Endothelial cell of umbilical vein (primary cell): ENCODE data around the gene CFP. TPM values are rescaled to one million over a fixed set of nuclear protein-coding genes. Genes with fewer than 3 reads are reported as not detected.

ENCODE experiments used
- BruUV-seq: library from RNA; stranded (reverse); fragments of 400-500 nt; replicated peaks from 2 replicates; lab custom pipeline; 2021; lab: Mats Ljungman, UMichigan
- CTCF ChIA-PET: fragments of 300-600, 350-600 bp; sonication (Branson Sonifier 250); formaldehyde crosslinking; loops from one replicate; lab custom pipeline; 2021; ENCODE audit warnings: antibody characterized with exemption, inconsistent platforms; lab: Charles Lee
- POLR2A ChIA-PET: fragments of 300-600, 350-600 bp; sonication (Branson Sonifier 250); formaldehyde crosslinking; loops from one replicate; lab custom pipeline; 2021; ENCODE audit warnings: antibody characterized with exemption, inconsistent platforms; lab: Charles Lee
- DNase-seq: peaks from one replicate; pipeline ENCODE4 v3.0.0-alpha.2; 2011; ENCODE audit warnings: low read depth, low spot score
- FAIRE-seq: peaks from 2 replicates; lab custom pipeline; 2011; peaks lifted over from hg19 to GRCh38; lab: Jason Lieb, UNC
- H2AFZ ChIP-seq: 2 replicates; pipeline ENCODE4 v1.6.0; 2012; ENCODE audit warnings: low read depth, low read length, control low read depth, inconsistent platforms
- H3K27ac ChIP-seq: 2 replicates; pipeline ENCODE4 v1.5.1; 2011; ENCODE audit warnings: low read depth, mild to moderate bottlenecking, control low read depth, low read length, moderate library complexity; ENCODE audit not compliant: insufficient read depth
- H3K27me3 ChIP-seq, 2 experiments: 2 replicates each; pipeline versions ENCODE4 v1.6.0 to v1.6.1; 2011; ENCODE audit warnings: low read length in 2 of 2, mixed read lengths in 1 of 2; ENCODE audit not compliant: control insufficient read depth in 2 of 2, insufficient read depth in 2 of 2
- H3K36me3 ChIP-seq, 2 experiments: 2 replicates in 1 of 2; 3 replicates in 1 of 2; pipeline ENCODE4 v1.5.1; 2011; ENCODE audit warnings: low read length in 2 of 2, mild to moderate bottlenecking in 1 of 2, moderate library complexity in 1 of 2; ENCODE audit not compliant: control insufficient read depth in 2 of 2, insufficient read depth in 2 of 2; ENCODE audit errors: extremely low read depth in 1 of 2
- H3K4me1 ChIP-seq: 3 replicates; pipeline ENCODE4 v1.5.1; 2011; ENCODE audit warnings: mild to moderate bottlenecking, low read length; ENCODE audit not compliant: control insufficient read depth, insufficient read depth; ENCODE audit errors: extremely low read depth
- H3K4me2 ChIP-seq: 2 replicates; pipeline ENCODE4 v1.6.1; 2011; ENCODE audit warnings: low read length, control low read depth, mixed read lengths; ENCODE audit not compliant: insufficient read depth
- H3K4me3 ChIP-seq, 3 experiments: fragments of 200-600 bp in 1 of 3; sonication (generic), shearing (Covaris generic) in 1 of 3; replicated peaks in 1 of 3; 2 replicates each; pipeline ENCODE4 v1.5.1; 2011 to 2016; ENCODE audit warnings: control low read depth in 3 of 3, low read length in 3 of 3, mild to moderate bottlenecking in 2 of 3, inconsistent platforms in 1 of 3, low read depth in 1 of 3, moderate library complexity in 1 of 3; ENCODE audit not compliant: insufficient read depth in 1 of 3
- H3K79me2 ChIP-seq: 2 replicates; pipeline ENCODE4 v1.6.0; 2012; ENCODE audit warnings: low read length, inconsistent platforms; ENCODE audit not compliant: control insufficient read depth, insufficient read depth
- H3K9ac ChIP-seq: replicated peaks from 2 replicates; pipeline ENCODE3; 2011; ENCODE audit warnings: low read length, control low read depth; ENCODE audit not compliant: insufficient read depth; ENCODE audit errors: extremely low read depth
- H3K9me1 ChIP-seq: replicated peaks from 3 replicates; pipeline ENCODE4 v1.6.0; 2011; ENCODE audit warnings: mild to moderate bottlenecking, low read length; ENCODE audit not compliant: control insufficient read depth, insufficient read depth; ENCODE audit errors: extremely low read depth
- H3K9me3 ChIP-seq: replicated peaks from 2 replicates; pipeline ENCODE4 v1.5.1; 2012; ENCODE audit warnings: low read length, inconsistent platforms; ENCODE audit not compliant: control insufficient read depth, insufficient read depth
- H4K20me1 ChIP-seq: replicated peaks from 2 replicates; pipeline ENCODE3; 2011; ENCODE audit warnings: mild to moderate bottlenecking, low read length; ENCODE audit not compliant: control insufficient read depth, insufficient read depth; ENCODE audit errors: extremely low read depth
- EZH2 ChIP-seq: IDR thresholded peaks from 2 replicates; pipeline ENCODE4 v1.6.1; 2012; ENCODE audit warnings: borderline replicate concordance, low read depth, mild to moderate bottlenecking, moderate library complexity, low read length, inconsistent platforms; ENCODE audit not compliant: severe bottlenecking
- FOS ChIP-seq: IDR thresholded peaks from 2 replicates; pipeline ENCODE4 v1.6.1; 2011; ENCODE audit warnings: mild to moderate bottlenecking, low read length, moderate library complexity, borderline replicate concordance; ENCODE audit not compliant: insufficient read depth
- GATA2 ChIP-seq: IDR thresholded peaks from 2 replicates; pipeline ENCODE4 v1.7.0; 2011; ENCODE audit warnings: low read depth, mild to moderate bottlenecking, moderate library complexity, mixed read lengths, low read length; ENCODE audit not compliant: insufficient read length, insufficient read depth
- JUN ChIP-seq: IDR thresholded peaks from 2 replicates; pipeline ENCODE4 v1.6.1; 2011; ENCODE audit warnings: borderline replicate concordance, low read depth; ENCODE audit not compliant: insufficient read length, insufficient read depth
- MYC ChIP-seq: IDR thresholded peaks from one replicate; pipeline ENCODE4 v1.6.1; 2011; ENCODE audit warnings: mild to moderate bottlenecking, low read depth, low read length
- POLR2A ChIP-seq: IDR thresholded peaks from 2 replicates; pipeline ENCODE4 v1.6.1; 2012; ENCODE audit warnings: low read depth, mild to moderate bottlenecking, control low read depth, low read length
- POLR2AphosphoS5 ChIP-seq: IDR thresholded peaks from 2 replicates; pipeline ENCODE4 v1.6.1; 2012; ENCODE audit warnings: low read depth, mild to moderate bottlenecking, control low read depth, low read length, moderate library complexity; ENCODE audit not compliant: insufficient read depth
- dilution Hi-C: fragments of 300-500 bp; cut with MboI; formaldehyde crosslinking; loops from one replicate; pipeline ENCODE4 v1.15.0; 2019; ENCODE audit warnings: low sequenced_read_pairs; ENCODE audit not compliant: extremely low pct_ligation_motif_present
- intact Hi-C: fragments of 100-400 bp; cut with micrococcal nuclease; formaldehyde crosslinking; loops from one replicate; pipeline ENCODE4 v1.10.0; 2022
- polyA plus RNA-seq, 4 experiments: library from polyadenylated mRNA; depleted of rRNA in 3 of 4; stranded (reverse) in 3 of 4; unstranded in 1 of 4; fragments of >200 nt; gene quantifications; 2 replicates each; pipeline versions ENCODE4 v1.2.1 to v1.2.3, GENCODE V29; 2011 to 2012; ENCODE audit warnings: missing spikeins in 1 of 4
- total RNA-seq: library from RNA; stranded (reverse); gene quantifications from 2 replicates; pipeline ENCODE4 v1.2.3, GENCODE V29; 2021
- TF ChIP-seq, protein P1 (sequence below), 2 donors: IDR thresholded peaks; 1 replicate in 1 of 2; 2 replicates in 1 of 2; pipeline ENCODE4 v1.5.1; 2011; ENCODE audit warnings: low read length in 2 of 2, mild to moderate bottlenecking in 2 of 2, moderate library complexity in 2 of 2, control low read depth in 1 of 2, inconsistent platforms in 1 of 2, low read depth in 1 of 2; ENCODE audit not compliant: insufficient read depth in 1 of 2; ENCODE audit errors: extremely low read depth in 1 of 2
- TF ChIP-seq, protein P2 (sequence below): IDR thresholded peaks from 2 replicates; pipeline ENCODE4 v1.6.1; 2011; ENCODE audit not compliant: insufficient read depth, insufficient read length

Gene CFP
- total and polyA plus RNA-seq, 2 donors (not counting 3 experiments of a cell fraction or from before 2014, with no cell fraction given): 0.69 to 1.00 TPM

- Histone ChIP-seq H3K79me2 (no peaks in the 10 kb centered on the region), H3K27ac (no peak overlapping the region), H3K27me3 (no peaks in the 10 kb centered on the region), H3K9ac (no peak overlapping the region), H3K4me3 (no peak overlapping the region), H3K36me3 (no peaks in the 10 kb centered on the region), H3K4me2 (no peak overlapping the region), H3K9me1 (no peaks in the 10 kb centered on the region), H2AFZ (no peak overlapping the region), H3K4me1 (peaks cover 8% of the 10 kb centered on the region), H3K9me3 (no peaks in the 10 kb centered on the region), H4K20me1 (no peaks in the 10 kb centered on the region)
- ChIA-PET POLR2A (no interaction called here), CTCF (no interaction called here)
- FAIRE-seq: peak; percentile 69
- intact Hi-C loops (no loop called here), dilution Hi-C loops (no loop called here)
- DNase-seq: no peak
- no TSS peak for BruUV-seq
- TF ChIP-seq, protein P1, sequence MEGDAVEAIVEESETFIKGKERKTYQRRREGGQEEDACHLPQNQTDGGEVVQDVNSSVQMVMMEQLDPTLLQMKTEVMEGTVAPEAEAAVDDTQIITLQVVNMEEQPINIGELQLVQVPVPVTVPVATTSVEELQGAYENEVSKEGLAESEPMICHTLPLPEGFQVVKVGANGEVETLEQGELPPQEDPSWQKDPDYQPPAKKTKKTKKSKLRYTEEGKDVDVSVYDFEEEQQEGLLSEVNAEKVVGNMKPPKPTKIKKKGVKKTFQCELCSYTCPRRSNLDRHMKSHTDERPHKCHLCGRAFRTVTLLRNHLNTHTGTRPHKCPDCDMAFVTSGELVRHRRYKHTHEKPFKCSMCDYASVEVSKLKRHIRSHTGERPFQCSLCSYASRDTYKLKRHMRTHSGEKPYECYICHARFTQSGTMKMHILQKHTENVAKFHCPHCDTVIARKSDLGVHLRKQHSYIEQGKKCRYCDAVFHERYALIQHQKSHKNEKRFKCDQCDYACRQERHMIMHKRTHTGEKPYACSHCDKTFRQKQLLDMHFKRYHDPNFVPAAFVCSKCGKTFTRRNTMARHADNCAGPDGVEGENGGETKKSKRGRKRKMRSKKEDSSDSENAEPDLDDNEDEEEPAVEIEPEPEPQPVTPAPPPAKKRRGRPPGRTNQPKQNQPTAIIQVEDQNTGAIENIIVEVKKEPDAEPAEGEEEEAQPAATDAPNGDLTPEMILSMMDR (IDR thresholded peaks at IDR 0.05; ENCODE audit: extremely low read depth in 1 of 2, insufficient read depth in 1 of 2, low read depth in 1 of 2, low read length in 2 of 2): no peak
- TF ChIP-seq EZH2 (no peak), GATA2 (no peak), JUN (no peak), POLR2AphosphoS5 (no peak), FOS (no peak), POLR2A (no peak), MYC (no peak)
- TF ChIP-seq, protein P2, sequence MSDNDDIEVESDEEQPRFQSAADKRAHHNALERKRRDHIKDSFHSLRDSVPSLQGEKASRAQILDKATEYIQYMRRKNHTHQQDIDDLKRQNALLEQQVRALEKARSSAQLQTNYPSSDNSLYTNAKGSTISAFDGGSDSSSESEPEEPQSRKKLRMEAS: no peak
These were observed 52.3 kb downstream of the CFP start for GRCh38 chrX:47577424-47577823.
